Activated CD8-positive, alpha-beta memory T cell treated with anti-CD3 and anti-CD28 coated beads for 24 hours (primary cell): ENCODE measurements around the gene CTNNBL1.
"Not testable (repeated sequence)": the region's sequence is repeated elsewhere in the genome, so short reads cannot be mapped to it uniquely, and the experiment has no call there.

Source experiments
- DNase-seq: peaks from one replicate; pipeline ENCODE4 v3.0.0-alpha.2; 2020

CTNNBL1 gene

GRCh38 chr20:37829128-37829527 lies 135.3 kb downstream of the CTNNBL1 start:
- no peak for DNase-seq

GRCh38 chr20:37833221-37833896 lies 139.5 kb downstream of the CTNNBL1 start:
- DNase-seq, result no peak

- DNase-seq, result no peak
These were observed 143.1 kb downstream of the CTNNBL1 start for GRCh38 chr20:37836926-37837325.

- no peak for DNase-seq
These were observed 144.1 kb downstream of the CTNNBL1 start for GRCh38 chr20:37837924-37838323.

- DNase-seq, result no peak
These were observed 145.1 kb downstream of the CTNNBL1 start for GRCh38 chr20:37838769-37839431.

GRCh38 chr20:37839432-37839827 lies 145.6 kb downstream of the CTNNBL1 start:
- DNase-seq, result no peak

- DNase-seq, result no peak
These were observed 146.1 kb downstream of the CTNNBL1 start for GRCh38 chr20:37839955-37840354.

- no peak for DNase-seq
These were observed 147.6 kb downstream of the CTNNBL1 start for GRCh38 chr20:37841389-37841788.

GRCh38 chr20:37841971-37842370 lies 148.1 kb downstream of the CTNNBL1 start:
- no peak for DNase-seq

- DNase-seq, result no peak
These were observed 151.4 kb downstream of the CTNNBL1 start for GRCh38 chr20:37845241-37845681.

GRCh38 chr20:37845878-37846277 lies 152.0 kb downstream of the CTNNBL1 start:
- no peak for DNase-seq

GRCh38 chr20:37846573-37846972 lies 152.7 kb downstream of the CTNNBL1 start:
- DNase-seq, result no peak

- no peak for DNase-seq
These were observed 154.9 kb downstream of the CTNNBL1 start for GRCh38 chr20:37848706-37849105.

GRCh38 chr20:37849156-37849555 lies 155.3 kb downstream of the CTNNBL1 start:
- no peak for DNase-seq

GRCh38 chr20:37849566-37849965 lies 155.7 kb downstream of the CTNNBL1 start:
- no peak for DNase-seq

- no peak for DNase-seq
These were observed 156.3 kb downstream of the CTNNBL1 start for GRCh38 chr20:37850036-37850592.

- DNase-seq, result no peak
These were observed 157.0 kb downstream of the CTNNBL1 start for GRCh38 chr20:37850724-37851355.

- no peak for DNase-seq
These were observed 158.8 kb downstream of the CTNNBL1 start for GRCh38 chr20:37852666-37853065.

GRCh38 chr20:37853823-37854375 lies 160.1 kb downstream of the CTNNBL1 start:
- no peak for DNase-seq

GRCh38 chr20:37856034-37856433 lies 162.2 kb downstream of the CTNNBL1 start:
- not testable (repeated sequence) for DNase-seq

- no peak for DNase-seq
These were observed 163.3 kb downstream of the CTNNBL1 start for GRCh38 chr20:37856932-37857660.

- DNase-seq, result no peak
These were observed 165.8 kb downstream of the CTNNBL1 start for GRCh38 chr20:37859406-37860171.
